A549 (cell line): ENCODE measurements around the gene GRID2. TPM values are rescaled to one million over a fixed set of nuclear protein-coding genes. Genes with fewer than 3 reads are reported as not detected.

Source experiments
- ATAC-seq, 2 experiments: fragments of 200-7000 bp in 1 of 2; fragments of >200 bp in 1 of 2; cut with Nextera tagmentation in 1 of 2; cut with Tn5 transposase in 1 of 2; 3 replicates each; pipeline versions ENCODE4 v1.8.0 to v1.9.1; 2018 to 2020; ENCODE audit warnings: mild to moderate bottlenecking in 1 of 2, moderate library complexity in 1 of 2
- CTCF ChIA-PET: fragments of 300-600 bp; sonication (Branson Sonifier 250); formaldehyde crosslinking; extraction: SDS; loops from one replicate; lab custom pipeline; 2021; ENCODE audit warnings: antibody characterized with exemption, inconsistent platforms; lab: Yijun Ruan, JAX
- POLR2A ChIA-PET: fragments of 350-600 bp; formaldehyde crosslinking; extraction: SDS; loops from one replicate; lab custom pipeline; 2021; ENCODE audit warnings: antibody characterized with exemption, inconsistent platforms; lab: Yijun Ruan, JAX
- DNase-seq, 2 experiments: peaks; one replicate each; pipeline versions ENCODE4 v3.0.0 to v3.0.0-alpha.2; 2011 to 2016; ENCODE audit warnings: low read depth in 1 of 2, low spot score in 1 of 2
- FAIRE-seq: peaks from 2 replicates; lab custom pipeline; 2011; peaks lifted over from hg19 to GRCh38; lab: Jason Lieb, UNC
- H3K27ac ChIP-seq, 2 experiments: fragments of >200 bp; sonication (Bioruptor Twin); formaldehyde crosslinking; 3 replicates each; pipeline ENCODE4 v1.5.1; 2016 to 2017
- H3K4me1 ChIP-seq: fragments of >200 bp; sonication (Bioruptor Twin); formaldehyde crosslinking; 3 replicates; pipeline ENCODE4 v1.6.1; 2016
- H3K4me2 ChIP-seq: fragments of >200 bp; sonication (Bioruptor Twin); formaldehyde crosslinking; 3 replicates; pipeline ENCODE4 v1.6.1; 2016
- H3K4me3 ChIP-seq: fragments of >200 bp; sonication (Bioruptor Twin); formaldehyde crosslinking; 3 replicates; pipeline ENCODE4 v1.5.1; 2016
- H3K9me3 ChIP-seq: fragments of >200 bp; sonication (Bioruptor Twin); formaldehyde crosslinking; 3 replicates; pipeline ENCODE4 v1.6.1; 2016
- CBX8 ChIP-seq: fragments of 200-600 bp; sonication (generic); IDR thresholded peaks from 2 replicates; pipeline ENCODE4 v1.6.1; 2016
- CHD2 ChIP-seq: fragments of 150-350 bp; IDR thresholded peaks from 2 replicates; pipeline ENCODE4 v1.6.1; 2014; ENCODE audit warnings: low read length; ENCODE audit not compliant: partially characterized antibody
- E2F6 ChIP-seq: IDR thresholded peaks from 2 replicates; pipeline ENCODE4 v1.6.1; 2012; ENCODE audit warnings: low read depth, borderline replicate concordance
- EHF ChIP-seq: fragments of 250-450 bp; sonication (Bioruptor Pico); IDR thresholded peaks from 2 replicates; pipeline ENCODE4 v1.5.0; 2020; ENCODE audit warnings: mild to moderate bottlenecking
- EP300 ChIP-seq, 2 experiments: fragments of >200 bp; sonication (Bioruptor Twin); formaldehyde crosslinking; IDR thresholded peaks; 2 replicates in 1 of 2; 3 replicates in 1 of 2; pipeline ENCODE4 v1.6.1; 2016 to 2017
- FOSB ChIP-seq: fragments of 250-450 bp; sonication (Bioruptor Pico); IDR thresholded peaks from 2 replicates; pipeline ENCODE4 v1.5.0; 2020; ENCODE audit warnings: mild to moderate bottlenecking, moderate library complexity
- FOSL2 ChIP-seq, 2 experiments: fragments of 450-650 bp in 1 of 2; fragments of >200 bp in 1 of 2; sonication (Bioruptor Twin) in 1 of 2; formaldehyde crosslinking; IDR thresholded peaks; 2 replicates each; pipeline versions ENCODE4 v1.5.0 to v1.6.1; 2016 to 2020; ENCODE audit warnings: mild to moderate bottlenecking in 1 of 2, moderate library complexity in 1 of 2
- FOXS1 ChIP-seq: fragments of 250-450 bp; sonication (Bioruptor Pico); IDR thresholded peaks from 2 replicates; pipeline ENCODE4 v1.5.0; 2020; ENCODE audit warnings: mild to moderate bottlenecking, moderate library complexity
- GATA3 ChIP-seq: IDR thresholded peaks from 2 replicates; pipeline ENCODE4 v1.6.1; 2012; ENCODE audit warnings: borderline replicate concordance
- HMGXB4 ChIP-seq: fragments of 250-450 bp; sonication (Bioruptor Pico); IDR thresholded peaks from 2 replicates; pipeline ENCODE4 v1.5.0; 2021; ENCODE audit warnings: mild to moderate bottlenecking, moderate library complexity, borderline replicate concordance
- HOXA7 ChIP-seq: fragments of 250-450 bp; sonication (Bioruptor Pico); IDR thresholded peaks from 2 replicates; pipeline ENCODE4 v1.5.0; 2020; ENCODE audit warnings: mild to moderate bottlenecking, moderate library complexity
- JUNB ChIP-seq: fragments of >200 bp; sonication (Bioruptor Twin); formaldehyde crosslinking; IDR thresholded peaks from 2 replicates; pipeline ENCODE4 v1.6.1; 2016
- KDM5A ChIP-seq: fragments of 200-600 bp; sonication (generic); IDR thresholded peaks from 2 replicates; pipeline ENCODE4 v1.6.1; 2016; ENCODE audit warnings: antibody characterized with exemption, mild to moderate bottlenecking
- MAFK ChIP-seq: fragments of 450-650 bp; IDR thresholded peaks from 2 replicates; pipeline ENCODE4 v1.6.1; 2014; ENCODE audit not compliant: partially characterized antibody
- MAZ ChIP-seq: fragments of 150-350 bp; IDR thresholded peaks from 2 replicates; pipeline ENCODE4 v1.6.1; 2014; ENCODE audit warnings: antibody characterized with exemption, low read depth, low read length, borderline replicate concordance
- NFE2L2 ChIP-seq: fragments of 150-350 bp; conservative IDR thresholded peaks from 2 replicates; pipeline ENCODE4 v1.6.1; 2014; ENCODE audit warnings: low read length
- NPAS2 ChIP-seq: fragments of 250-450 bp; sonication (Bioruptor Pico); IDR thresholded peaks from 2 replicates; pipeline ENCODE4 v1.8.0; 2022; ENCODE audit warnings: mild to moderate bottlenecking, moderate library complexity, borderline replicate concordance
- NR3C1 ChIP-seq: fragments of >200 bp; sonication (Bioruptor Twin); formaldehyde crosslinking; IDR thresholded peaks from 3 replicates; pipeline ENCODE4 v1.6.1; 2017
- PHF8 ChIP-seq: fragments of 200-600 bp; sonication (generic); IDR thresholded peaks from 2 replicates; pipeline ENCODE4 v1.6.1; 2016; ENCODE audit warnings: low read depth, mild to moderate bottlenecking, antibody characterized with exemption, moderate library complexity, borderline replicate concordance
- POLR2A ChIP-seq: IDR thresholded peaks from 2 replicates; pipeline ENCODE4 v1.6.1; 2012; ENCODE audit warnings: mild to moderate bottlenecking, low read length
- RAD21 ChIP-seq, 2 experiments: fragments of >200 bp in 1 of 2; sonication (Bioruptor Twin) in 1 of 2; formaldehyde crosslinking in 1 of 2; IDR thresholded peaks in 1 of 2; conservative IDR thresholded peaks in 1 of 2; 2 replicates in 1 of 2; 3 replicates in 1 of 2; pipeline ENCODE4 v1.6.1; 2012 to 2018; ENCODE audit warnings: inconsistent platforms in 1 of 2
- RARB ChIP-seq: fragments of 250-450 bp; sonication (Bioruptor Pico); IDR thresholded peaks from 2 replicates; pipeline ENCODE4 v1.8.0; 2021; ENCODE audit warnings: mild to moderate bottlenecking, moderate library complexity
- RCOR1 ChIP-seq: fragments of 150-350 bp; IDR thresholded peaks from 2 replicates; pipeline ENCODE4 v1.6.1; 2014; ENCODE audit warnings: antibody characterized with exemption, low read length, low read depth
- RFX5 ChIP-seq: fragments of 450-650 bp; IDR thresholded peaks from 2 replicates; pipeline ENCODE4 v1.7.1; 2014; ENCODE audit warnings: antibody characterized with exemption, mild to moderate bottlenecking, moderate library complexity
- SMC3 ChIP-seq: fragments of >200 bp; sonication (Bioruptor Twin); formaldehyde crosslinking; IDR thresholded peaks from 3 replicates; pipeline ENCODE4 v1.6.1; 2018; ENCODE audit warnings: inconsistent platforms
- TP53 ChIP-seq: fragments of 250-450 bp; sonication (Bioruptor Pico); IDR thresholded peaks from 2 replicates; pipeline ENCODE4 v1.5.0; 2021; ENCODE audit warnings: mild to moderate bottlenecking, moderate library complexity
- ZC3H11A ChIP-seq: fragments of 450-650 bp; IDR thresholded peaks from 2 replicates; pipeline ENCODE4 v1.6.1; 2014; ENCODE audit warnings: antibody characterized with exemption, mild to moderate bottlenecking
- ZFP36 ChIP-seq: fragments of 450-650 bp; IDR thresholded peaks from 2 replicates; pipeline ENCODE4 v1.6.1; 2014; ENCODE audit warnings: borderline replicate concordance; ENCODE audit not compliant: partially characterized antibody
- ZNF302 ChIP-seq: fragments of 250-450 bp; sonication (Bioruptor Pico); IDR thresholded peaks from 2 replicates; pipeline ENCODE4 v1.9.0; 2021; ENCODE audit warnings: inconsistent platforms, mild to moderate bottlenecking, moderate library complexity
- ZSCAN20 ChIP-seq: fragments of 250-450 bp; sonication (Bioruptor Pico); IDR thresholded peaks from 2 replicates; pipeline ENCODE4 v1.8.0; 2022; ENCODE audit warnings: mild to moderate bottlenecking, moderate library complexity
- WGBS: methylation state at CpG from one replicate; pipeline ENCODE4 v1.1.6; 2017; ENCODE audit errors: missing lambda C conversion rate; 5-methylcytosine and 5-hydroxymethylcytosine counted together
- polyA plus RNA-seq, 4 experiments: library from polyadenylated mRNA; depleted of rRNA in 3 of 4; stranded (reverse); fragments of >200 nt; fragmentation: RNase III in 1 of 4; extraction: RNeasy Plus Mini Kit Qiagen cat#74134 plus additional on column Dnase treatment in 1 of 4; gene quantifications; 2 replicates in 3 of 4; 3 replicates in 1 of 4; pipeline ENCODE4 v1.2.3, GENCODE V29; 2011 to 2017
- TF ChIP-seq, protein P1 (sequence below): fragments of 450-650 bp; IDR thresholded peaks from 2 replicates; pipeline ENCODE4 v1.6.1; 2014; ENCODE audit warnings: antibody characterized with exemption
- TF ChIP-seq, protein P2 (sequence below): fragments of >200 bp; sonication (Bioruptor Twin); formaldehyde crosslinking; IDR thresholded peaks from 3 replicates; pipeline ENCODE4 v1.6.1; 2016

GRID2 gene
- polyA plus RNA-seq, 2 of the 4 experiments (the other 2 are of a cell fraction) = not detected

GRCh38 chr4:93693141-93693540 is 1389.4 kb downstream of the GRID2 start (continued):
- TF ChIP-seq EP300 (IDR thresholded peaks at IDR 0.05) = no peak

DNA sequence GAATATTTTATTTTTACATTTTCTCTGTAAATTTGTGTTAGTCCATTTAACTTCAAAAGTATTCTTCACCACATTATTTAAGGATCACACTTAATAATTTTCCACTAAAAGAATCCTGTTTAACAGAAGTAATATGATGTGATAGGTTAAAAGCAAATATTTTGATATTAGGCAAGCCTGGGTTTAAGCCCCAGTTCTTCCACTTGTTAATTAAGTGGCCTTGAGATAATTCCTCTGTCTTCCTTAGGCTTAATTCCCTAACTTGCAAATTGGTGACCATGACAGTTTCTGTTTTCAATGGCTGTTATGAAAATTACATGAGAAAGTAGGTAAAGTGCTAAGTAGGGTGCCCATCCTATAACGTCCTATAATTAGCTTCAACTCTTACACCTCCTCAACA is 1394.9 kb downstream of the GRID2 start:
- H3K4me2 ChIP-seq = no peak overlapping the region
- no peak overlapping the region for H3K27ac ChIP-seq
- H3K4me3 ChIP-seq = no peak overlapping the region
- FAIRE-seq = no peak
- POLR2A ChIA-PET = no interaction called here
- no peaks in the 10 kb centered on the region for H3K9me3 ChIP-seq
- TF ChIP-seq FOXS1 (CRISPR knock-in tag) (no peak), RFX5 (no peak), FOSB (CRISPR knock-in tag) (no peak), RAD21 (conservative IDR thresholded peaks at IDR 0.05 in 1 of 2, IDR thresholded peaks at IDR 0.05 in 1 of 2) (no peak), MAFK (no peak), POLR2A (no peak), ZC3H11A (no peak), JUNB (no peak), ZSCAN20 (CRISPR knock-in tag) (no peak), HMGXB4 (no peak), RCOR1 (no peak), CBX8 (no peak), ZFP36 (no peak), MAZ (no peak), PHF8 (no peak), KDM5A (no peak), CHD2 (no peak), NR3C1 (no peak), FOSL2 (IDR thresholded peaks at IDR 0.05) (no peak), FOSL2 (CRISPR knock-in tag; IDR thresholded peaks at IDR 0.05) (no peak)
- TF ChIP-seq, protein P1, sequence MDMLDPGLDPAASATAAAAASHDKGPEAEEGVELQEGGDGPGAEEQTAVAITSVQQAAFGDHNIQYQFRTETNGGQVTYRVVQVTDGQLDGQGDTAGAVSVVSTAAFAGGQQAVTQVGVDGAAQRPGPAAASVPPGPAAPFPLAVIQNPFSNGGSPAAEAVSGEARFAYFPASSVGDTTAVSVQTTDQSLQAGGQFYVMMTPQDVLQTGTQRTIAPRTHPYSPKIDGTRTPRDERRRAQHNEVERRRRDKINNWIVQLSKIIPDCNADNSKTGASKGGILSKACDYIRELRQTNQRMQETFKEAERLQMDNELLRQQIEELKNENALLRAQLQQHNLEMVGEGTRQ = no peak
- TF ChIP-seq, all 56 proteins: peak for 0
- no peak for DNase-seq
- no peaks in the 10 kb centered on the region for H3K4me1 ChIP-seq
- CTCF ChIA-PET = no interaction called here
- WGBS = 13% methylated on average over 1 of the region's 1 CpG
- ATAC-seq = no peak

DNA sequence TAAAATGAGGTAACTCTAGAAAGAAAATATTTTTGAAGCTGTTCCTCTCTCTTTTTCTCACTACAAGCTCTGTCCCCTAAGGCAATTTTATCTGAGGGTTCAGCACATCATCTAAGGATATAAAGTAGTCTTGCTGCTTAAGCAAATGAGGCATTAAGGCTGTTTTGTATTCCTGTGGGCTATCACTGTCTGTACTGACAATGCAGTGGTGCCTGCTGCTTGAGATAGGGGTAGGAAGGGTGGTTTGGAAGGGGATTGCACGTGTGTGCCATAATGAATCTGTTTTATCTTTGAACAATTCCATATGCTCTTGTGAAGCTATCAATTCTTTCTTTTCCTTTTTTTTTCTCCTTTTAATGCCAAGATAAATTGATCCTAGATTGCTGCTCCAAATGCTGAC is 1396.8 kb downstream of the GRID2 start:
- WGBS = 11% methylated on average over 1 of the region's 1 CpG
- POLR2A ChIA-PET = no interaction called here
- ATAC-seq (no peak), DNase-seq (no peak), FAIRE-seq (no peak)
- H3K27ac ChIP-seq = no peak overlapping the region
- H3K9me3 ChIP-seq = no peaks in the 10 kb centered on the region
- CTCF ChIA-PET = no interaction called here
- no peak for TF ChIP-seq TP53
- no peak for TF ChIP-seq CHD2
- no peak for TF ChIP-seq EHF (CRISPR knock-in tag)
- TF ChIP-seq ZNF302 (CRISPR knock-in tag) = no peak
- TF ChIP-seq HOXA7 (CRISPR knock-in tag) = no peak
- TF ChIP-seq SMC3 = no peak
- TF ChIP-seq NFE2L2 = no peak
- TF ChIP-seq, protein P2, sequence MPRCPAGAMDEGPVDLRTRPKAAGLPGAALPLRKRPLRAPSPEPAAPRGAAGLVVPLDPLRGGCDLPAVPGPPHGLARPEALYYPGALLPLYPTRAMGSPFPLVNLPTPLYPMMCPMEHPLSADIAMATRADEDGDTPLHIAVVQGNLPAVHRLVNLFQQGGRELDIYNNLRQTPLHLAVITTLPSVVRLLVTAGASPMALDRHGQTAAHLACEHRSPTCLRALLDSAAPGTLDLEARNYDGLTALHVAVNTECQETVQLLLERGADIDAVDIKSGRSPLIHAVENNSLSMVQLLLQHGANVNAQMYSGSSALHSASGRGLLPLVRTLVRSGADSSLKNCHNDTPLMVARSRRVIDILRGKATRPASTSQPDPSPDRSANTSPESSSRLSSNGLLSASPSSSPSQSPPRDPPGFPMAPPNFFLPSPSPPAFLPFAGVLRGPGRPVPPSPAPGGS = no peak
- no peak for TF ChIP-seq ZC3H11A
- no peak for TF ChIP-seq E2F6
- TF ChIP-seq RARB (CRISPR knock-in tag) = no peak
- no peak for TF ChIP-seq RCOR1
- TF ChIP-seq GATA3 = no peak
- TF ChIP-seq NPAS2 (CRISPR knock-in tag) = no peak
- TF ChIP-seq FOSB (CRISPR knock-in tag) = no peak
- H3K4me2 ChIP-seq = no peak overlapping the region
- H3K4me3 ChIP-seq = no peak overlapping the region
- no peaks in the 10 kb centered on the region for H3K4me1 ChIP-seq
